ENCODE results near the gene KLF3. TPM values are rescaled to one million over a fixed set of nuclear protein-coding genes. Genes with fewer than 3 reads are reported as not detected.

The KLF3 gene
- total and polyA plus RNA-seq, 2 of the 8 experiments (the other 6 are each of a cell fraction or from before 2014, with no cell fraction given), result 8.0 to 14.9 TPM

DNA sequence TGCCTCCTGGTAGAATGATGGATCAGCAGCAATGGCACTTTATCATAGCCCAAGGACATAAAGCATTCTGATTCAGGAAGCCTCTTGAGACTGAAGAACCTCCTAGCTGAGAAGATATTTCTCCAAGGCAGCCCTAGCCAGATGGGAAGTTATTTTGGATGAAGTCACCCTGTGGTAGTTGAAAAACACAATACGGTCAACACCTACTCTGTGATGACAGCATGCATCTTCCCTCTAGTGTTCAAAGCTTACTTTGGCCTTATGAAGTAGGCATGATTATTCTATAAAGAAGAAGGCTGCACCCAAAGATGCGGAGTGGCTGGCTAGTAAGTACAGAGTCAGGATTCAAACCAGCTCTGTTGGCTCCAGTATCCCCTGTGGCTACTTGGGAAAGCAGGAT is 70.9 kb downstream of the KLF3 start:
- DNase-seq (ENCODE audit: low read depth in 1 of 2, low spot score in 2 of 2) (no peak), FAIRE-seq (no peak)
- 82% methylated on average over 2 of the region's 2 CpGs; no CpG with 5 or more reads in 1 of the 2 experiments for WGBS, 2 experiments (ENCODE audit: extremely low coverage in 1 of 2, insufficient coverage in 1 of 2, insufficient read length in 1 of 2, insufficient replicate concordance in 2 of 2, low coverage in 1 of 2, low lambda C conversion rate in 2 of 2, missing lambda C conversion rate in 1 of 2)
- Histone ChIP-seq H2BK15ac (ENCODE audit: low read length) (no peak overlapping the region), H4K20me1 (replicated peaks in 1 of 2; ENCODE audit: control insufficient read depth in 1 of 2, insufficient read depth in 2 of 2, low read length in 2 of 2) (peaks cover 0 to 8% of the 10 kb centered on the region in 2 experiments), H4K5ac (ENCODE audit: insufficient read length, low read depth, low read length) (no peak overlapping the region), H3K14ac (ENCODE audit: insufficient read length) (no peak overlapping the region), H4K91ac (replicated peaks; ENCODE audit: insufficient read length, low read length) (no peak overlapping the region), H3K23me2 (ENCODE audit: low read depth, low read length) (peaks cover 14% of the 10 kb centered on the region; the same call in 1 of the 2 replicates), H3K56ac (replicated peaks; ENCODE audit: insufficient read length, low read depth, low read length) (no peak overlapping the region), H2BK120ac (replicated peaks; ENCODE audit: low read depth, low read length) (no peak overlapping the region), H2AK5ac (ENCODE audit: low read depth, low read length) (no peak overlapping the region), H2BK12ac (ENCODE audit: low read depth, low read length) (no peak overlapping the region), H4K8ac (ENCODE audit: extremely low read depth, insufficient read depth, low read length) (no peak overlapping the region), H3K9ac (replicated peaks in 1 of 4; ENCODE audit: extremely low read depth in 1 of 4, low read depth in 3 of 4, low read length in 3 of 4) (no peak overlapping the region), H2BK5ac (ENCODE audit: low read depth, low read length) (no peak overlapping the region), H3K4me1 (replicated peaks in 1 of 4; ENCODE audit: control insufficient read depth in 3 of 4, insufficient read depth in 4 of 4, low read length in 3 of 4) (no peaks in the 10 kb centered on the region), H3K18ac (ENCODE audit: extremely low read depth, low read length) (no peak overlapping the region), H3K79me1 (ENCODE audit: low read depth, low read length) (no peaks in the 10 kb centered on the region), H3K4ac (replicated peaks; ENCODE audit: insufficient read length, low read depth, low read length) (no peak overlapping the region), H3K9me3 (ENCODE audit: insufficient read depth in 2 of 2, low read depth in 1 of 2, low read length in 1 of 2) (peaks cover 0 to 6% of the 10 kb centered on the region in 2 experiments; a peak in 1 of 4 replicates), H3K27me3 (replicated peaks in 1 of 4; ENCODE audit: control insufficient read depth in 3 of 4, extremely low read depth in 1 of 4, insufficient read depth in 3 of 4, low read length in 3 of 4) (no peaks in the 10 kb centered on the region), H2AFZ (ENCODE audit: low read length) (no peak overlapping the region), H2BK20ac (ENCODE audit: low read length) (no peak overlapping the region), H3K4me3 (ENCODE audit: extremely low read depth in 1 of 4, insufficient read depth in 2 of 4, low read depth in 3 of 4, low read length in 4 of 4) (no peak overlapping the region), H3K27ac (ENCODE audit: low read depth, low read length) (no peak overlapping the region), H3K23ac (ENCODE audit: insufficient read length) (no peak overlapping the region), H3K4me2 (ENCODE audit: insufficient read depth in 1 of 2, low read depth in 2 of 2, low read length in 2 of 2) (no peak overlapping the region), H3K79me2 (ENCODE audit: control insufficient read depth in 1 of 2, insufficient read depth in 2 of 2, low read length in 2 of 2) (no peaks in the 10 kb centered on the region), H3K36me3 (ENCODE audit: control insufficient read depth in 2 of 4, insufficient read depth in 4 of 4, low read length in 3 of 4) (no peaks in the 10 kb centered on the region)
- ChIA-PET POLR2A (ENCODE audit: partially characterized antibody) (no interaction called here), CTCF (ENCODE audit: partially characterized antibody) (interaction anchor here (0.8 to 2.6 kb wide), 8 partner anchors 23 to 737 kb away, joined by 3 to 8 read pairs (median 4); partner anchors contain the start of gene TLR10)
- TF ChIP-seq YY1 (IDR thresholded peaks at IDR 0.05; ENCODE audit: low read depth, low read length), result no peak
- TF ChIP-seq JUND (IDR thresholded peaks at IDR 0.05; ENCODE audit: low read length), result no peak
